Measurements from ENCODE around the gene MBOAT7.

MBOAT7 gene

GRCh38 chr19:54162884-54163283, 26.5 kb downstream of the MBOAT7 start:
- no peak for TF ChIP-seq CTCF (IDR thresholded peaks at IDR 0.05; ENCODE audit: insufficient read depth, low read length)
- TF ChIP-seq REST (IDR thresholded peaks at IDR 0.05; ENCODE audit: insufficient replicate concordance, low read depth) = no peak
- TF ChIP-seq GABPA (IDR thresholded peaks at IDR 0.05; ENCODE audit: low read depth) = no peak
- no peak for TF ChIP-seq POLR2AphosphoS5 (IDR thresholded peaks at IDR 0.05; ENCODE audit: low read depth)
- no peak for TF ChIP-seq SPI1 (IDR thresholded peaks at IDR 0.05; ENCODE audit: borderline replicate concordance, low read depth)
- no peak for DNase-seq (ENCODE audit: low read depth in 1 of 2, low spot score in 1 of 2)
- H3K27me3 ChIP-seq (ENCODE audit: insufficient read depth, poor library complexity, severe bottlenecking) = peaks cover 2% of the 10 kb centered on the region
- H3K4me3 ChIP-seq (replicated peaks; ENCODE audit: insufficient read depth, low read length) = peak overlapping the region; percentile 50
- H3K27ac ChIP-seq (replicated peaks) = 0 out of 2 replicates have a peak overlapping the region, but pooled peaks have one; percentile 13

- Histone ChIP-seq H3K27ac (replicated peaks) (0 out of 2 replicates have a peak overlapping the region, but pooled peaks have one; percentile 13), H3K4me3 (replicated peaks; ENCODE audit: insufficient read depth, low read length) (peak overlapping the region; percentile 50), H3K27me3 (ENCODE audit: insufficient read depth, poor library complexity, severe bottlenecking) (peaks cover 2% of the 10 kb centered on the region)
- TF ChIP-seq POLR2AphosphoS5 (IDR thresholded peaks at IDR 0.05; ENCODE audit: low read depth) (peak; percentile 30; the same call in 1 of the 2 replicates), SPI1 (IDR thresholded peaks at IDR 0.05; ENCODE audit: borderline replicate concordance, low read depth) (no peak)
- DNase-seq (ENCODE audit: low read depth in 1 of 2, low spot score in 1 of 2) = peak; percentile 94 to 95
Measured at GRCh38 chr19:54162241-54162805, 27.1 kb downstream of the MBOAT7 start.

- no peak for DNase-seq (ENCODE audit: low read depth in 1 of 2, low spot score in 1 of 2)
- TF ChIP-seq POLR2AphosphoS5 (IDR thresholded peaks at IDR 0.05; ENCODE audit: low read depth) (no peak), REST (IDR thresholded peaks at IDR 0.05; ENCODE audit: insufficient replicate concordance, low read depth) (no peak), SPI1 (IDR thresholded peaks at IDR 0.05; ENCODE audit: borderline replicate concordance, low read depth) (no peak), GABPA (IDR thresholded peaks at IDR 0.05; ENCODE audit: low read depth) (no peak), CTCF (IDR thresholded peaks at IDR 0.05; ENCODE audit: insufficient read depth, low read length) (no peak)
- Histone ChIP-seq H3K27me3 (ENCODE audit: insufficient read depth, poor library complexity, severe bottlenecking) (peaks cover 2% of the 10 kb centered on the region), H3K27ac (replicated peaks) (peak overlapping the region; percentile 90), H3K4me3 (replicated peaks; ENCODE audit: insufficient read depth, low read length) (peak overlapping the region; percentile 52)
Measured at GRCh38 chr19:54160854-54161253, 28.5 kb downstream of the MBOAT7 start.

- Histone ChIP-seq H3K27me3 (ENCODE audit: insufficient read depth, poor library complexity, severe bottlenecking) (peaks cover 2% of the 10 kb centered on the region), H3K27ac (replicated peaks) (peak overlapping the region; percentile 90), H3K4me3 (replicated peaks; ENCODE audit: insufficient read depth, low read length) (peak overlapping the region; percentile 52)
- DNase-seq (ENCODE audit: low read depth in 1 of 2, low spot score in 1 of 2) = no peak
- TF ChIP-seq GABPA (IDR thresholded peaks at IDR 0.05; ENCODE audit: low read depth) = no peak
- no peak for TF ChIP-seq POLR2AphosphoS5 (IDR thresholded peaks at IDR 0.05; ENCODE audit: low read depth)
- no peak for TF ChIP-seq CTCF (IDR thresholded peaks at IDR 0.05; ENCODE audit: insufficient read depth, low read length)
- no peak for TF ChIP-seq REST (IDR thresholded peaks at IDR 0.05; ENCODE audit: insufficient replicate concordance, low read depth)
- no peak for TF ChIP-seq SPI1 (IDR thresholded peaks at IDR 0.05; ENCODE audit: borderline replicate concordance, low read depth)
Measured at GRCh38 chr19:54160182-54160811, 29.1 kb downstream of the MBOAT7 start.
